Prostate gland (tissue), 2 donors: ENCODE data around the gene DISP2. TPM values are rescaled to one million over a fixed set of nuclear protein-coding genes. Genes with fewer than 3 reads are reported as not detected.

Experiments used
- DNase-seq: peaks from one replicate; pipeline ENCODE4 v3.0.0-alpha.2; 2019; ENCODE audit warnings: low spot score
- H3K27ac ChIP-seq, 2 donors: fragments of 200-600 bp; sonication (generic); 2 replicates each; pipeline ENCODE4 v1.5.1; 2017 to 2019
- H3K27me3 ChIP-seq: fragments of 200-600 bp; sonication (generic); replicated peaks from 2 replicates; pipeline ENCODE4 v1.5.1; 2019; ENCODE audit not compliant: insufficient read depth
- H3K36me3 ChIP-seq, 2 donors: fragments of 200-600 bp; sonication (generic); 1 replicate in 1 of 2; 2 replicates in 1 of 2; pipeline versions ENCODE4 v1.5.1 to v1.8.1; 2017 to 2019
- H3K4me1 ChIP-seq: fragments of 200-600 bp; sonication (generic); replicated peaks from 2 replicates; pipeline ENCODE4 v1.5.1; 2019
- H3K4me3 ChIP-seq, 2 donors: fragments of 200-600 bp; sonication (generic); 2 replicates each; pipeline ENCODE4 v1.5.1; 2017 to 2019
- H3K9me3 ChIP-seq: fragments of 200-600 bp; sonication (generic); 2 replicates; pipeline ENCODE4 v1.5.1; 2017
- POLR2A ChIP-seq: fragments of 450-650 bp; IDR thresholded peaks from one replicate; pipeline ENCODE4 v1.6.1; 2016; ENCODE audit warnings: antibody characterized with exemption, mild to moderate bottlenecking
- POLR2AphosphoS5 ChIP-seq: sonication (generic); formaldehyde crosslinking; IDR thresholded peaks from one replicate; pipeline ENCODE4 v1.6.1; 2017; ENCODE audit warnings: antibody characterized with exemption
- WGBS: methylation state at CpG from one replicate; pipeline ENCODE4 v1.1.5; 2018; 5-methylcytosine and 5-hydroxymethylcytosine counted together
- intact Hi-C: fragments of 100-400 bp; cut with DNase I; formaldehyde crosslinking; loops from one replicate; pipeline ENCODE4 v1.14.2; 2022
- total RNA-seq, 2 donors: library from RNA; depleted of rRNA; stranded (reverse); fragments of >200 nt; gene quantifications; one replicate each; pipeline ENCODE4 v1.1.0, GENCODE V29; 2016
- TF ChIP-seq, protein P1 (sequence below), 4 experiments: fragments of 200-600 bp in 2 of 4; fragments of 450-650 bp in 2 of 4; sonication (generic) in 2 of 4; IDR thresholded peaks; 1 replicate in 3 of 4; 2 replicates in 1 of 4; pipeline ENCODE4 v1.5.1; 2016 to 2019; ENCODE audit warnings: antibody characterized with exemption in 4 of 4, mild to moderate bottlenecking in 2 of 4, moderate library complexity in 2 of 4

The DISP2 gene
- total RNA-seq, 2 donors from 2014 or later: 0.27 to 1.6 TPM

DNA sequence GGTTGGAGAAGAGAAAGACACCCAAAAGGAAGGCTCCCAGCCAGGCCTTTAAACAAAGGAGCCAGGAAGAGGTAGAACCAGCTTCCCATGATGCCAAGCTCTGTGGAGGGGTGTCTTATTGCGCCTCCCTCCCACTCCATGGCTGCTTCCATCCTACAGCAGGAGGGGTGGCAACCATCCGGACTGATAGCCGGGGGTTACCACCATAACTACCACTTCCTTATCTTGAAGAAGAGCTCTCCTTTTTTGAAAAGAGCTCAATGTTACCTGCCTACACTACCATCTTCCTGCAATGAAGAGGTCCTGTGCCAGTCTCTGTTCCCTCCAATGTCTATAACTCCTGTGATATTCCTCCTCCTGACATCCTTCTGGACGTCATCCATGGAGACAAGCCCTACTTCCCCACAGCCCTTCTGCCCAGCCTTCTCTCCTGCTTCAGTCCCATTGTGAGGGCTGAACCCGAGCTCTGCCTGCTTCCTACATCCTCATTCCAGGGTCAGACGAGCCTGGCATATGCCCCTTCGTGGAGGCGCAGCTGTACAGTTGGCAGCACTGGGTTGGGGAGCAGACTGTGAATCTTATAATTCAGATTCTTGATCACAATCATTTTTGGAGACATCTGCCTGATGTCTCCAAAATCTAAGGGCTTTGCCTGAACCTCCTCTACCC lies 25.8 kb upstream of the DISP2 start:
- Histone ChIP-seq H3K27me3 (no peaks in the 10 kb centered on the region), H3K4me1 (no peaks in the 10 kb centered on the region), H3K9me3 (no peaks in the 10 kb centered on the region), H3K27ac (no peak overlapping the region), H3K36me3 (no peaks in the 10 kb centered on the region), H3K4me3 (no peak overlapping the region)
- 71% methylated on average over 8 of the region's 8 CpGs for WGBS
- DNase-seq: no peak
- intact Hi-C loops: no loop called here
- TF ChIP-seq POLR2AphosphoS5 (no peak), POLR2A (no peak)
- TF ChIP-seq, protein P1, sequence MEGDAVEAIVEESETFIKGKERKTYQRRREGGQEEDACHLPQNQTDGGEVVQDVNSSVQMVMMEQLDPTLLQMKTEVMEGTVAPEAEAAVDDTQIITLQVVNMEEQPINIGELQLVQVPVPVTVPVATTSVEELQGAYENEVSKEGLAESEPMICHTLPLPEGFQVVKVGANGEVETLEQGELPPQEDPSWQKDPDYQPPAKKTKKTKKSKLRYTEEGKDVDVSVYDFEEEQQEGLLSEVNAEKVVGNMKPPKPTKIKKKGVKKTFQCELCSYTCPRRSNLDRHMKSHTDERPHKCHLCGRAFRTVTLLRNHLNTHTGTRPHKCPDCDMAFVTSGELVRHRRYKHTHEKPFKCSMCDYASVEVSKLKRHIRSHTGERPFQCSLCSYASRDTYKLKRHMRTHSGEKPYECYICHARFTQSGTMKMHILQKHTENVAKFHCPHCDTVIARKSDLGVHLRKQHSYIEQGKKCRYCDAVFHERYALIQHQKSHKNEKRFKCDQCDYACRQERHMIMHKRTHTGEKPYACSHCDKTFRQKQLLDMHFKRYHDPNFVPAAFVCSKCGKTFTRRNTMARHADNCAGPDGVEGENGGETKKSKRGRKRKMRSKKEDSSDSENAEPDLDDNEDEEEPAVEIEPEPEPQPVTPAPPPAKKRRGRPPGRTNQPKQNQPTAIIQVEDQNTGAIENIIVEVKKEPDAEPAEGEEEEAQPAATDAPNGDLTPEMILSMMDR (IDR thresholded peaks at IDR 0.05): no peak

DNA sequence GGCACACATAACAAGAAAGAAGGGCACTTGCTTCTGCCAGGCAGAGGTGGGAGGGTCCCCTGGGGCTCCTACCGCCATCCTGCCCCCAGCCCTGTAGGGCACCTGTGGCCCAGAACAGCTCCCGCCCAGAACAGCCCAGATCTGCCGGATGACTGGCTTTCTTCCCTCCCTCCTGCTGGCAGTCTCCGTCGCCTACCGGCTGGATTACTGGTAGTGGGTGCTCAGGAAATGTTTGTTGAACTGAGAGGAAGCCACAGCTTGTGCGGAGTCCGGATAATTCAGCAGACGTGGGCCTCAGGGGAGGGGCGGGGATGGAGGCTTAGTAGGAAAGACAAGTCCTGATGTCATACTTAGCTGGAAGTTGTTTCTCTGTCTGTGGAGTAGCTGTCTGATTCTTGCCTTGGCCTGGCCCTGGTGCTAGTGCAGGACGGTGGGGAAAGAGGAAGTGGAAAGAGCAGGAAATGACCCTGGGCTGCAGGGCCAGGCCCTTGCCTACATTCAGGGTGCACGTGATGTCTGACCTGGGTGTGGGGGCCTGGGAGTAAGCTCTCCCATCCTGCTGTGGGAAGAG lies 24.0 kb upstream of the DISP2 start:
- no peaks in the 10 kb centered on the region for H3K27me3 ChIP-seq
- no peak for TF ChIP-seq POLR2A
- peak; percentile 8 for TF ChIP-seq POLR2AphosphoS5
- TF ChIP-seq, protein P1 (IDR thresholded peaks at IDR 0.05): no peak
- intact Hi-C loops: no loop called here
- H3K27ac ChIP-seq: peak overlapping the region in 1 of 2 donors; percentile 39
- 47% methylated on average over 12 of the region's 12 CpGs for WGBS
- no peaks in the 10 kb centered on the region for H3K9me3 ChIP-seq
- DNase-seq: no peak
- H3K36me3 ChIP-seq: no peaks in the 10 kb centered on the region
- no peaks in the 10 kb centered on the region for H3K4me1 ChIP-seq
- H3K4me3 ChIP-seq: no peak overlapping the region

DNA sequence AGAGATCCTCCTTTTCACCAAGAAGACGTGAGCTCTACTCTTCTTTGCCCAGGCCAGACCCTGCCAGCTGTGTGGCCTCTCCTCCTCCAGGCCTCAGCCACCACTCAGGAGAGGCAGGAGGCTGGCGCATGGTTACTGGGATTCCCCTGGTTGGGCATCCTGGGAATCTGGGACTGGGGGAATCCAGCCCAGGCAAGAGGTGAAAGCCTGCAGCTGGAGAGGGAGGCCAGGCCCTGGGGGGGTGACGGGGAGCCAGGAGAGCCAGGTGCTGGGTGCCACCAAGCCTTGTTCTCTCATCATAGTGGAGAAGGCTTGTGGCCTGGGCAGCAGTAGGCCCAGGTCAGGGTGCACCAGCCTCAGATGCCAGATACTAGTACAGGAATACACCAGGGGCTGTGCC lies 23.5 kb upstream of the DISP2 start:
- intact Hi-C loops: no loop called here

DNA sequence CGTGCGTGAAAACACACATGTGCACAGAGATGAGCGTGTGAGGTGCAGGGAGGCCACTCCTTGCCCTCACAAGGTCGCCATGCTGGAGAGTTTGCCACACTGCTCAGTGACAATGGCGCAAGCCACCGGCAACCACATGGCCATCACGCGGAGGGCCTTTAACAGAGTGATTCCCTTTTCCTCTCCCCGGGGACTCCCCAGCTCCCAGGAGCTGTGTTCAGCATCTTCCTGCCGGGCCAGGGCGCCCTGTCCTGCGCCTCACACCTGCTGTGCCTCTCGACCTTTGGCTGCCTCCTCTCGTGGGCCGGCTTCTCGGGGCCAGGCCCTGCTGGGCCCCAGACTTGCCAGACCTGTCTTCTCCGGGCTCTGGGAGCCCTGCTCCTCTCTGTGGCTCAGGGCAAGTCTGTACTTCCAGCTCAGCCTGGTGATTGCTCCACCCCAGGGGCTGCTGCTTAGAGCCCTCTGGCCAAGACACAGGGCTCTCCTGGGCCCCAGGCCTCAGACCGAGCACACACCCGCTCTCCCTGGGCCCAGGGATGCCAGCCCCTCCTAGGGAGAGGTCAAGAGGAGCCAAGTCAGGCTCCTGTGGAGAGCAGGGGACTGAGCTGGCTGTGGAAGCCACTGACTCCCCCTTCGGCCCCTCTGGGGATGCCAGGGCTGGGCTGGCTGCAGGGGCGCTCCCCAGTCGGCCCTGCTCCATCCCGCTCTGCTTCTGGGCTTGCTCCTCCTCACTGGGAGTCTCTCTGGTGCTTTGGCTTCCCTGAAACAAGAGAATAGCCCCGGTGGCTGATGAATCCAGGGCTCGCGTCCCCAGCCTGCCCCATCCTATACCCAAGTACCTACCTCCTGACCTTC lies 22.9 kb upstream of the DISP2 start:
- WGBS: 70% methylated on average over 25 of the region's 26 CpGs
- Histone ChIP-seq H3K4me3 (no peak overlapping the region), H3K4me1 (peaks cover 10% of the 10 kb centered on the region), H3K9me3 (no peaks in the 10 kb centered on the region), H3K27me3 (no peaks in the 10 kb centered on the region), H3K36me3 (no peaks in the 10 kb centered on the region), H3K27ac (peak overlapping the region in 1 of 2 donors; percentile 39)
- intact Hi-C loops: loop anchor here (5.0 kb wide), 1 partner anchor 58 kb away; no protein-coding TSS in a partner anchor
- TF ChIP-seq POLR2AphosphoS5: no peak
- no peak for TF ChIP-seq POLR2A
- TF ChIP-seq, protein P1 (IDR thresholded peaks at IDR 0.05): no peak
- no peak for DNase-seq

More for the DNA sequence above, 23.5 kb upstream of the DISP2 start:
- no peaks in the 10 kb centered on the region for H3K36me3 ChIP-seq
- H3K27ac ChIP-seq: peak overlapping the region in 1 of 2 donors; percentile 39
- 62% methylated on average over 3 of the region's 3 CpGs for WGBS
- TF ChIP-seq POLR2A (no peak), POLR2AphosphoS5 (no peak)
- TF ChIP-seq, protein P1 (IDR thresholded peaks at IDR 0.05): no peak
- DNase-seq: no peak
- H3K4me3 ChIP-seq: no peak overlapping the region
- H3K27me3 ChIP-seq: no peaks in the 10 kb centered on the region
- no peaks in the 10 kb centered on the region for H3K9me3 ChIP-seq
- H3K4me1 ChIP-seq: peaks cover 4% of the 10 kb centered on the region
